Gastrocnemius medialis (tissue), 4 donors: ENCODE data around the gene PTPRM. TPM values are rescaled to one million over a fixed set of nuclear protein-coding genes. Genes with fewer than 3 reads are reported as not detected.

Source experiments
- ATAC-seq, 2 donors: fragments of 150-250 bp; one replicate each; pipeline ENCODE4 v1.9.1; 2016
- DNase-seq, 2 donors: peaks; one replicate each; pipeline ENCODE4 v3.0.0-alpha.2; 2019
- H3K27ac ChIP-seq, 4 donors: fragments of 200-600 bp; sonication (generic); 1 replicate in 1 of 4; 2 replicates in 3 of 4; pipeline ENCODE4 v1.5.1; 2016 to 2018; ENCODE audit warnings: mild to moderate bottlenecking in 2 of 4, moderate library complexity in 1 of 4
- H3K27me3 ChIP-seq, 3 donors: fragments of 200-600 bp; sonication (generic) in 2 of 3; 1 replicate in 1 of 3; 2 replicates in 2 of 3; pipeline versions ENCODE4 v1.5.1 to v1.6.0; 2016 to 2019; ENCODE audit warnings: mild to moderate bottlenecking in 1 of 3, moderate library complexity in 1 of 3
- H3K36me3 ChIP-seq, 2 donors: fragments of 200-600 bp; sonication (generic) in 1 of 2; one replicate each; pipeline ENCODE4 v1.5.1; 2017 to 2018
- H3K4me1 ChIP-seq, 2 donors: fragments of 200-600 bp; sonication (generic) in 1 of 2; one replicate each; pipeline ENCODE4 v1.5.1; 2016 to 2017; ENCODE audit warnings: mild to moderate bottlenecking in 2 of 2
- H3K4me3 ChIP-seq, 4 donors: fragments of 200-600 bp; sonication (generic) in 3 of 4; 1 replicate in 1 of 4; 2 replicates in 3 of 4; pipeline ENCODE4 v1.5.1; 2016 to 2019; ENCODE audit warnings: mild to moderate bottlenecking in 2 of 4
- H3K9me3 ChIP-seq, 3 donors: fragments of 200-600 bp; sonication (generic) in 2 of 3; 1 replicate in 1 of 3; 2 replicates in 2 of 3; pipeline ENCODE4 v1.5.1; 2016 to 2019
- CTCF ChIP-seq, 5 experiments: fragments of 450-650 bp in 3 of 5; fragments of 200-600 bp in 2 of 5; sonication (generic) in 2 of 5; IDR thresholded peaks in 4 of 5; conservative IDR thresholded peaks in 1 of 5; 1 replicate in 4 of 5; 2 replicates in 1 of 5; pipeline ENCODE4 v1.5.1; 2016 to 2019; ENCODE audit warnings: antibody characterized with exemption in 5 of 5, mild to moderate bottlenecking in 3 of 5, moderate library complexity in 3 of 5
- POLR2A ChIP-seq, 2 donors: fragments of 450-650 bp; IDR thresholded peaks; one replicate each; pipeline ENCODE4 v1.6.1; 2017; ENCODE audit warnings: antibody characterized with exemption in 2 of 2, mild to moderate bottlenecking in 2 of 2, moderate library complexity in 2 of 2
- in situ Hi-C, 4 donors: fragments of 200-750 bp; cut with MboI; loops; one replicate each; pipeline versions ENCODE4 v1.15.0 to v1.8.0; 2017; ENCODE audit warnings: low sequenced_read_pairs in 4 of 4
- intact Hi-C: fragments of 100-400 bp; cut with DNase I; formaldehyde crosslinking; loops from one replicate; pipeline ENCODE4 v1.15.1; 2023; ENCODE audit warnings: low total_unique reads
- total RNA-seq, 4 donors: library from RNA; depleted of rRNA; stranded (reverse); fragments of >200 nt; gene quantifications; one replicate each; pipeline versions ENCODE4 v1.1.0 to v1.2.3, GENCODE V29; 2016

PTPRM gene
- total RNA-seq, 4 donors from 2014 or later = 52.6 to 79.3 (median 63.8) TPM

GRCh38 chr18:7697306-7697705 is 130.2 kb downstream of the PTPRM start:
- in situ Hi-C loops = no loop called here
- peaks cover 6% of the 10 kb centered on the region in 2 donors for H3K4me1 ChIP-seq

GRCh38 chr18:7711495-7711894 is 144.4 kb downstream of the PTPRM start:
- in situ Hi-C loops (no loop called here), intact Hi-C loops (no loop called here)
- H3K4me3 ChIP-seq = no peak overlapping the region
- H3K4me1 ChIP-seq = no peaks in the 10 kb centered on the region
- no peak for DNase-seq
- ATAC-seq = no peak
- H3K36me3 ChIP-seq = no peaks in the 10 kb centered on the region
- H3K27ac ChIP-seq = no peak overlapping the region
- H3K9me3 ChIP-seq = no peaks in the 10 kb centered on the region
- no peaks in the 10 kb centered on the region for H3K27me3 ChIP-seq
- no peak for TF ChIP-seq POLR2A (IDR thresholded peaks at IDR 0.05)
- no peak for TF ChIP-seq CTCF (IDR thresholded peaks at IDR 0.05 in 4 of 5, conservative IDR thresholded peaks at IDR 0.05 in 1 of 5)

More at GRCh38 chr18:7697306-7697705, 130.2 kb downstream of the PTPRM start:
- Histone ChIP-seq H3K27me3 (no peaks in the 10 kb centered on the region), H3K4me3 (no peak overlapping the region), H3K36me3 (no peaks in the 10 kb centered on the region), H3K9me3 (no peaks in the 10 kb centered on the region), H3K27ac (no peak overlapping the region)
- TF ChIP-seq POLR2A (IDR thresholded peaks at IDR 0.05) (no peak), CTCF (IDR thresholded peaks at IDR 0.05 in 4 of 5, conservative IDR thresholded peaks at IDR 0.05 in 1 of 5) (no peak)
- no peak for ATAC-seq
- no peak for DNase-seq
- intact Hi-C loops = no loop called here

GRCh38 chr18:7720395-7720794 is 153.3 kb downstream of the PTPRM start:
- no peak for DNase-seq
- Histone ChIP-seq H3K4me1 (peaks cover 14 to 20% of the 10 kb centered on the region in 2 donors), H3K36me3 (no peaks in the 10 kb centered on the region), H3K27me3 (no peaks in the 10 kb centered on the region), H3K27ac (no peak overlapping the region), H3K4me3 (no peak overlapping the region), H3K9me3 (no peaks in the 10 kb centered on the region)
- TF ChIP-seq CTCF (IDR thresholded peaks at IDR 0.05 in 4 of 5, conservative IDR thresholded peaks at IDR 0.05 in 1 of 5) (no peak), POLR2A (IDR thresholded peaks at IDR 0.05) (no peak)
- no peak for ATAC-seq
- intact Hi-C loops = loop anchor here (5.0 to 10.0 kb wide), 2 partner anchors 486 to 1292 kb away; partner anchors contain the start of gene LRRC30
- in situ Hi-C loops = no loop called here

GRCh38 chr18:7721532-7721931 is 154.4 kb downstream of the PTPRM start:
- in situ Hi-C loops = no loop called here
- H3K4me1 ChIP-seq = peaks cover 25 to 26% of the 10 kb centered on the region in 2 donors

More at GRCh38 chr18:7721532-7721931, 154.4 kb downstream of the PTPRM start:
- no peak for DNase-seq
- Histone ChIP-seq H3K27me3 (no peaks in the 10 kb centered on the region), H3K4me3 (no peak overlapping the region), H3K36me3 (no peaks in the 10 kb centered on the region), H3K9me3 (no peaks in the 10 kb centered on the region), H3K27ac (no peak overlapping the region)
- no peak for ATAC-seq
- no peak for TF ChIP-seq POLR2A (IDR thresholded peaks at IDR 0.05)
- no peak for TF ChIP-seq CTCF (IDR thresholded peaks at IDR 0.05 in 4 of 5, conservative IDR thresholded peaks at IDR 0.05 in 1 of 5)
- intact Hi-C loops = loop anchor here (5.0 to 10.0 kb wide), 2 partner anchors 487 to 1291 kb away; partner anchors contain the start of gene LRRC30
